ENCODE data around the gene EFNA5. TPM values are rescaled to one million over a fixed set of nuclear protein-coding genes. Genes with fewer than 3 reads are reported as not detected.

The EFNA5 gene
- total and polyA plus RNA-seq, 10 of the 15 experiments (the other 5 are each of a cell fraction or from before 2014, with no cell fraction given): 0.19 to 12.6 (median 3.9) TPM

- no CpG with 5 or more reads among the region's 1 CpG for WGBS (ENCODE audit: insufficient coverage, insufficient replicate concordance, low lambda C conversion rate, missing lambda C conversion rate)
- Histone ChIP-seq H3K27me3 (replicated peaks in 1 of 2; ENCODE audit: control insufficient read depth in 2 of 2, insufficient read depth in 2 of 2, low read length in 1 of 2) (no peaks in the 10 kb centered on the region), H3K9ac (ENCODE audit: control insufficient read depth, insufficient read depth, low read length) (no peak overlapping the region), H4K20me1 (ENCODE audit: control insufficient read depth, insufficient read depth) (no peaks in the 10 kb centered on the region), H3K4me2 (ENCODE audit: control insufficient read depth, insufficient read depth) (no peak overlapping the region), H3K27ac (ENCODE audit: control insufficient read depth, insufficient read depth) (no peak overlapping the region), H3K79me2 (ENCODE audit: control insufficient read depth, insufficient read depth, low read length) (no peaks in the 10 kb centered on the region), H3K4me3 (no peak overlapping the region), H2AFZ (ENCODE audit: control insufficient read depth, low read depth, low read length) (no peak overlapping the region), H3K36me3 (ENCODE audit: control insufficient read depth in 2 of 2, insufficient read depth in 2 of 2, low read length in 1 of 2) (no peaks in the 10 kb centered on the region), H3K4me1 (ENCODE audit: control insufficient read depth, insufficient read depth, low read length) (no peaks in the 10 kb centered on the region), H3K9me3 (replicated peaks; ENCODE audit: control insufficient read depth, insufficient read depth, low read length) (peaks cover 3% of the 10 kb centered on the region; the same call in 1 of the 3 replicates)
- DNase-seq (ENCODE audit: low read depth, low spot score) (no peak), FAIRE-seq (no peak), ATAC-seq (no peak)
- BruUV-seq (replicated peaks): no TSS peak
- ChIA-PET POLR2A (interaction anchor here (0.7 kb wide), 1 partner anchor 417 kb away, joined by 3 read pairs; no protein-coding TSS in a partner anchor), CTCF (no interaction called here), RAD21 (ENCODE audit: unreplicated experiment) (no interaction called here), SMC1A (ENCODE audit: uncharacterized antibody, unreplicated experiment) (no interaction called here)
- TF ChIP-seq ATF3 (IDR thresholded peaks at IDR 0.05; ENCODE audit: borderline replicate concordance, extremely low read depth, low read depth, low read length) (no peak), PML (IDR thresholded peaks at IDR 0.05; ENCODE audit: low read length) (no peak), POLR2AphosphoS5 (IDR thresholded peaks at IDR 0.05; ENCODE audit: low read length) (no peak), BCL11A (IDR thresholded peaks at IDR 0.05; ENCODE audit: low read depth, low read length) (no peak), ZSCAN29 (IDR thresholded peaks at IDR 0.05) (no peak), HDAC6 (IDR thresholded peaks at IDR 0.05; ENCODE audit: unreplicated experiment) (no peak), ELK1 (IDR thresholded peaks at IDR 0.05; ENCODE audit: low read depth, low read length) (no peak), ASH2L (IDR thresholded peaks at IDR 0.05; ENCODE audit: borderline replicate concordance, low read depth) (no peak), CBFB (IDR thresholded peaks at IDR 0.05; ENCODE audit: low read depth) (no peak), TCF7 (IDR thresholded peaks at IDR 0.05; ENCODE audit: borderline replicate concordance) (no peak), JUND (IDR thresholded peaks at IDR 0.05; ENCODE audit: low read depth, low read length) (no peak), KLF5 (IDR thresholded peaks at IDR 0.05; ENCODE audit: partially characterized antibody) (no peak), PRDM15 (CRISPR knock-in tag; IDR thresholded peaks at IDR 0.05) (no peak), RAD51 (IDR thresholded peaks at IDR 0.05) (no peak), TARDBP (IDR thresholded peaks at IDR 0.05; ENCODE audit: borderline replicate concordance) (no peak), MLLT1 (IDR thresholded peaks at IDR 0.05) (no peak), ZNF384 (IDR thresholded peaks at IDR 0.05; ENCODE audit: borderline replicate concordance, low read depth, low read length) (no peak)
- in situ Hi-C loops (cut with MboI) (no loop called here), intact Hi-C loops (cut with micrococcal nuclease; ENCODE audit: unreplicated experiment) (no loop called here)
Measured at GRCh38 chr5:107717816-107718215, 47.1 kb upstream of the EFNA5 start.
